H9 (cell line): Measurements from ENCODE around the gene MARS2. TPM values are rescaled to one million over a fixed set of nuclear protein-coding genes. Genes with fewer than 3 reads are reported as not detected.

Experiments
- DNase-seq: peaks from one replicate; pipeline ENCODE4 v3.0.0-alpha.2; 2017
- H2AFZ ChIP-seq: one replicate; pipeline ENCODE4 v1.6.1; 2013; ENCODE audit warnings: mild to moderate bottlenecking, low read length, control low read depth, moderate library complexity
- H2AK5ac ChIP-seq: 2 replicates; pipeline ENCODE4 v1.6.1; 2013; ENCODE audit warnings: low read length, control low read depth, mixed read lengths; ENCODE audit not compliant: insufficient read length
- H2BK120ac ChIP-seq: one replicate; pipeline ENCODE4 v1.6.1; 2013; ENCODE audit warnings: low read depth, mild to moderate bottlenecking, low read length, control low read depth, inconsistent platforms; ENCODE audit not compliant: poor library complexity, severe bottlenecking
- H2BK12ac ChIP-seq: 2 replicates; pipeline ENCODE4 v1.6.1; 2013; ENCODE audit warnings: low read length, control low read depth, mixed read lengths, low read depth; ENCODE audit not compliant: insufficient read length
- H2BK15ac ChIP-seq: 2 replicates; pipeline ENCODE4 v1.6.1; 2013; ENCODE audit warnings: low read depth, low read length, control low read depth
- H2BK20ac ChIP-seq: one replicate; pipeline ENCODE4 v1.6.1; 2013; ENCODE audit warnings: low read depth, mild to moderate bottlenecking, low read length, control low read depth, inconsistent platforms; ENCODE audit not compliant: poor library complexity, severe bottlenecking
- H2BK5ac ChIP-seq: 2 replicates; pipeline ENCODE4 v1.6.1; 2013; ENCODE audit warnings: low read length, control low read depth, mixed read lengths; ENCODE audit not compliant: insufficient read length
- H3K14ac ChIP-seq: 2 replicates; pipeline ENCODE4 v1.6.1; 2013; ENCODE audit warnings: low read length, control low read depth; ENCODE audit not compliant: insufficient read depth
- H3K18ac ChIP-seq: 2 replicates; pipeline ENCODE4 v1.6.1; 2013; ENCODE audit warnings: low read depth, mild to moderate bottlenecking, mixed read lengths, low read length, control low read depth; ENCODE audit not compliant: insufficient read length
- H3K23ac ChIP-seq: 2 replicates; pipeline ENCODE4 v1.6.1; 2013; ENCODE audit warnings: low read length, control low read depth, mixed read lengths, low read depth; ENCODE audit not compliant: insufficient read length
- H3K23me2 ChIP-seq: 2 replicates; pipeline ENCODE4 v1.6.1; 2013; ENCODE audit warnings: low read depth, mild to moderate bottlenecking, mixed read lengths, low read length, control low read depth; ENCODE audit not compliant: insufficient read length, poor library complexity, severe bottlenecking
- H3K27ac ChIP-seq: 2 replicates; pipeline ENCODE4 v1.5.1; 2013; ENCODE audit warnings: low read length, control low read depth, mixed read lengths, low read depth; ENCODE audit not compliant: insufficient read length
- H3K27me3 ChIP-seq: 2 replicates; pipeline ENCODE4 v1.6.1; 2013; ENCODE audit warnings: low read length, control low read depth, inconsistent platforms; ENCODE audit not compliant: insufficient read depth
- H3K4ac ChIP-seq: 2 replicates; pipeline ENCODE4 v1.6.1; 2013; ENCODE audit warnings: low read depth, mild to moderate bottlenecking, control low read depth, inconsistent platforms, low read length, moderate library complexity
- H3K4me1 ChIP-seq: 2 replicates; pipeline ENCODE4 v1.6.1; 2013; ENCODE audit warnings: low read length, control low read depth, inconsistent platforms; ENCODE audit not compliant: insufficient read depth
- H3K4me2 ChIP-seq: 2 replicates; pipeline ENCODE4 v1.6.1; 2013; ENCODE audit warnings: low read length, control low read depth, mixed read lengths; ENCODE audit not compliant: insufficient read length, insufficient read depth
- H3K56ac ChIP-seq: 2 replicates; pipeline ENCODE4 v1.6.1; 2013; ENCODE audit warnings: low read depth, mild to moderate bottlenecking, mixed read lengths, low read length, control low read depth; ENCODE audit not compliant: insufficient read length
- H3K79me1 ChIP-seq: 2 replicates; pipeline ENCODE4 v1.6.1; 2013; ENCODE audit warnings: low read depth, mild to moderate bottlenecking, moderate library complexity, low read length, control low read depth, inconsistent platforms; ENCODE audit not compliant: insufficient read depth, poor library complexity, severe bottlenecking
- H3K79me2 ChIP-seq: 2 replicates; pipeline ENCODE4 v1.6.1; 2013; ENCODE audit warnings: low read length, control low read depth, inconsistent platforms; ENCODE audit not compliant: insufficient read depth
- H3K9ac ChIP-seq: 2 replicates; pipeline ENCODE4 v1.6.1; 2013; ENCODE audit warnings: low read length, control low read depth, mixed read lengths; ENCODE audit not compliant: insufficient read length; ENCODE audit errors: extremely low read depth
- H3K9me3 ChIP-seq: one replicate; pipeline ENCODE4 v1.6.1; 2013; ENCODE audit warnings: low read depth, low read length, inconsistent platforms; ENCODE audit not compliant: control insufficient read depth
- H3T11ph ChIP-seq: one replicate; pipeline ENCODE4 v1.6.1; 2013; ENCODE audit warnings: mild to moderate bottlenecking, low read length, control low read depth, inconsistent platforms
- H4K20me1 ChIP-seq: one replicate; pipeline ENCODE4 v1.6.1; 2013; ENCODE audit not compliant: control insufficient read depth, insufficient read length, insufficient read depth
- H4K5ac ChIP-seq: 2 replicates; pipeline ENCODE4 v1.6.1; 2013; ENCODE audit warnings: low read depth, mild to moderate bottlenecking, mixed read lengths, low read length, control low read depth; ENCODE audit not compliant: insufficient read length
- H4K8ac ChIP-seq: replicated peaks from 2 replicates; pipeline ENCODE4 v1.6.1; 2013; ENCODE audit warnings: low read length, control low read depth, mixed read lengths, low read depth; ENCODE audit not compliant: insufficient read length
- H4K91ac ChIP-seq: 2 replicates; pipeline ENCODE4 v1.6.1; 2013; ENCODE audit warnings: low read depth, mild to moderate bottlenecking, moderate library complexity, mixed read lengths, low read length, control low read depth; ENCODE audit not compliant: insufficient read length
- H3K27ac Mint-ChIP-seq, 3 experiments: 2 replicates in 2 of 3; 3 replicates in 1 of 3; pipeline ENCODE4 v1.8.0; 2020 to 2021; ENCODE audit warnings: mixed read lengths in 3 of 3, mild to moderate bottlenecking in 1 of 3, moderate library complexity in 1 of 3
- H3K27me3 Mint-ChIP-seq: 2 replicates; pipeline ENCODE4 v1.8.0; 2021; ENCODE audit warnings: low read depth, mild to moderate bottlenecking, moderate library complexity, mixed read lengths
- H3K36me3 Mint-ChIP-seq, 3 experiments: 2 replicates in 2 of 3; 3 replicates in 1 of 3; pipeline ENCODE4 v1.8.0; 2020 to 2021; ENCODE audit warnings: low read depth in 3 of 3, mixed read lengths in 3 of 3; ENCODE audit not compliant: insufficient read depth in 1 of 3
- H3K4me1 Mint-ChIP-seq, 2 experiments: 2 replicates each; pipeline ENCODE4 v1.8.0; 2020; ENCODE audit warnings: mixed read lengths in 2 of 2
- H3K4me3 Mint-ChIP-seq, 2 experiments: 2 replicates in 1 of 2; 3 replicates in 1 of 2; pipeline ENCODE4 v1.8.0; 2020 to 2021; ENCODE audit warnings: mild to moderate bottlenecking in 2 of 2, mixed read lengths in 2 of 2, moderate library complexity in 1 of 2
- H3K9me3 Mint-ChIP-seq, 2 experiments: 2 replicates in 1 of 2; 3 replicates in 1 of 2; pipeline ENCODE4 v1.8.0; 2020; ENCODE audit warnings: mild to moderate bottlenecking in 2 of 2, mixed read lengths in 2 of 2, moderate library complexity in 1 of 2
- WGBS: extraction: QIAGEN DNeasy Blood & Tissue Kit; methylation state at CpG from one replicate; pipeline ENCODE4 v1.1.7; 2013; ENCODE audit warnings: missing lambda C conversion rate, low lambda C conversion rate, mixed read lengths; ENCODE audit not compliant: insufficient read length; ENCODE audit errors: extremely low coverage; 5-methylcytosine and 5-hydroxymethylcytosine counted together
- total RNA-seq: library from RNA; stranded (reverse); gene quantifications from 2 replicates; pipeline ENCODE4 v1.2.1, GENCODE V29; 2021
- TF ChIP-seq, protein P1 (sequence below): fragments of 200-600 bp; sonication (generic); conservative IDR thresholded peaks from 3 replicates; pipeline ENCODE4 v1.8.0; 2021; ENCODE audit warnings: antibody characterized with exemption, mild to moderate bottlenecking

MARS2 gene
- total RNA-seq, 1 experiment from 2014 or later, result 21.0 TPM

DNA sequence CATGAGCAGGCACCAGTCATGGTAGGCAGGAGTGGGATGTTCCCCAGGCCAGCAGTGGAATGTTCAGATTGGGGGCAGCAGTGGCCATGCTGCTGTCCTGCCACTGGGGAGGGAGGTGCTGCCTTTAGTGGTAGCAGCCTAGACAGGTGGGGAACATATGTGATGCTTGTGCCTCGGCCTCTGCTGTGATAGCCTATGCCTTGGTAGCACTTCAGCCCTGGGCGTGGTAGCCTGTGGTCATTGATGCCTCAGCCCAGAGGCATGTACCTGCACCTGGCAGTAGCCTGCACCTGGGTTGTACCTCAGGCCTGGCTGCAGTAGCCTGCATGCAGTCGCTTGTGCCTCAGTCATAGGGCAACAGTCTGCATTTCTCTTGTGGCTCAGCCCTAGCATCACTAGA is 36.9 kb upstream of the MARS2 start:
- peaks cover 21 to 37% of the 10 kb centered on the region in 2 experiments for H3K9me3 Mint-ChIP-seq
- H3K27ac Mint-ChIP-seq, result no peak overlapping the region
- Histone ChIP-seq H2BK20ac (no peak overlapping the region), H2BK12ac (no peak overlapping the region), H2BK5ac (no peak overlapping the region), H3K18ac (no peak overlapping the region), H4K20me1 (no peaks in the 10 kb centered on the region), H3K79me2 (no peaks in the 10 kb centered on the region), H3K79me1 (no peaks in the 10 kb centered on the region), H3K27me3 (no peaks in the 10 kb centered on the region), H3K14ac (no peak overlapping the region), H3K4me1 (no peaks in the 10 kb centered on the region), H4K8ac (no peak overlapping the region), H2AK5ac (no peak overlapping the region), H3K56ac (no peak overlapping the region), H2BK15ac (no peak overlapping the region), H3K9me3 (no peaks in the 10 kb centered on the region), H4K91ac (no peak overlapping the region), H2AFZ (no peak overlapping the region), H3K23me2 (no peaks in the 10 kb centered on the region), H2BK120ac (no peak overlapping the region), H3K27ac (no peak overlapping the region), H3K4ac (no peak overlapping the region), H4K5ac (no peak overlapping the region), H3K23ac (no peak overlapping the region), H3K4me2 (no peak overlapping the region), H3K9ac (no peak overlapping the region), H3T11ph (no peak overlapping the region)
- H3K4me1 Mint-ChIP-seq, result peaks cover 22 to 27% of the 10 kb centered on the region in 2 experiments
- H3K36me3 Mint-ChIP-seq, result peaks cover 14 to 38% (median 34%) of the 10 kb centered on the region in 3 experiments
- TF ChIP-seq, protein P1, sequence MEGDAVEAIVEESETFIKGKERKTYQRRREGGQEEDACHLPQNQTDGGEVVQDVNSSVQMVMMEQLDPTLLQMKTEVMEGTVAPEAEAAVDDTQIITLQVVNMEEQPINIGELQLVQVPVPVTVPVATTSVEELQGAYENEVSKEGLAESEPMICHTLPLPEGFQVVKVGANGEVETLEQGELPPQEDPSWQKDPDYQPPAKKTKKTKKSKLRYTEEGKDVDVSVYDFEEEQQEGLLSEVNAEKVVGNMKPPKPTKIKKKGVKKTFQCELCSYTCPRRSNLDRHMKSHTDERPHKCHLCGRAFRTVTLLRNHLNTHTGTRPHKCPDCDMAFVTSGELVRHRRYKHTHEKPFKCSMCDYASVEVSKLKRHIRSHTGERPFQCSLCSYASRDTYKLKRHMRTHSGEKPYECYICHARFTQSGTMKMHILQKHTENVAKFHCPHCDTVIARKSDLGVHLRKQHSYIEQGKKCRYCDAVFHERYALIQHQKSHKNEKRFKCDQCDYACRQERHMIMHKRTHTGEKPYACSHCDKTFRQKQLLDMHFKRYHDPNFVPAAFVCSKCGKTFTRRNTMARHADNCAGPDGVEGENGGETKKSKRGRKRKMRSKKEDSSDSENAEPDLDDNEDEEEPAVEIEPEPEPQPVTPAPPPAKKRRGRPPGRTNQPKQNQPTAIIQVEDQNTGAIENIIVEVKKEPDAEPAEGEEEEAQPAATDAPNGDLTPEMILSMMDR, result no peak
- no CpG with 5 or more reads among the region's 3 CpGs for WGBS
- no peak for DNase-seq
- H3K4me3 Mint-ChIP-seq, result no peak overlapping the region
- H3K27me3 Mint-ChIP-seq, result no peaks in the 10 kb centered on the region
